Measurements from ENCODE around the gene KIF1B. TPM values are rescaled to one million over a fixed set of nuclear protein-coding genes. Genes with fewer than 3 reads are reported as not detected.
"Not testable (repeated sequence)": the region's sequence is repeated elsewhere in the genome, so short reads cannot be mapped to it uniquely, and the experiment has no call there.

Gene KIF1B
- total RNA-seq, 4 donors from 2014 or later: 53.0 to 78.2 (median 64.8) TPM

GRCh38 chr1:10424034-10424433 lies 213.7 kb downstream of the KIF1B start:
- H3K4me1 ChIP-seq: peaks cover 0 to 8% (median 3%) of the 10 kb centered on the region in 4 donors
- no peak for DNase-seq (ENCODE audit: extremely low spot score)
- TF ChIP-seq POLR2AphosphoS5 (IDR thresholded peaks at IDR 0.05) (no peak), EP300 (IDR thresholded peaks at IDR 0.05) (no peak), POLR2A (IDR thresholded peaks at IDR 0.05; ENCODE audit: low read depth) (no peak), CTCF (IDR thresholded peaks at IDR 0.05) (no peak)
- H3K27ac ChIP-seq (replicated peaks in 1 of 4): no peak overlapping the region
- intact Hi-C loops (cut with DNase I): no loop called here
- no peaks in the 10 kb centered on the region for H3K9me3 ChIP-seq
- 61% methylated on average over 8 of the region's 9 CpGs for WGBS
- peaks cover 9 to 26% (median 25%) of the 10 kb centered on the region in 4 donors for H3K36me3 ChIP-seq
- no peaks in the 10 kb centered on the region for H3K27me3 ChIP-seq
- H3K4me3 ChIP-seq: no peak overlapping the region

- Histone ChIP-seq H3K4me3 (no peak overlapping the region), H3K27me3 (no peaks in the 10 kb centered on the region), H3K27ac (replicated peaks in 1 of 4) (no peak overlapping the region), H3K36me3 (peaks cover 2 to 20% (median 19%) of the 10 kb centered on the region in 4 donors), H3K9me3 (no peaks in the 10 kb centered on the region), H3K4me1 (peaks cover 0 to 10% (median 6%) of the 10 kb centered on the region in 4 donors)
- DNase-seq (ENCODE audit: extremely low spot score): no peak
- 75% methylated on average over 8 of the region's 8 CpGs for WGBS
- intact Hi-C loops (cut with DNase I): loop anchor here (5.0 kb wide), 1 partner anchor 547 kb away; no protein-coding TSS in a partner anchor
- TF ChIP-seq POLR2A (IDR thresholded peaks at IDR 0.05; ENCODE audit: low read depth): no peak
- TF ChIP-seq CTCF (IDR thresholded peaks at IDR 0.05): no peak
- no peak for TF ChIP-seq EP300 (IDR thresholded peaks at IDR 0.05)
- TF ChIP-seq POLR2AphosphoS5 (IDR thresholded peaks at IDR 0.05): no peak
These were observed 214.3 kb downstream of the KIF1B start for GRCh38 chr1:10424651-10425050.

- peaks cover under 1 to 17% (median 12%) of the 10 kb centered on the region in 4 donors for H3K4me1 ChIP-seq
- WGBS: 84% methylated on average over 21 of the region's 21 CpGs
- H3K4me3 ChIP-seq; H3K36me3 ChIP-seq; H3K9me3 ChIP-seq; DNase-seq (ENCODE audit: extremely low spot score); H3K27me3 ChIP-seq; H3K27ac ChIP-seq (replicated peaks in 1 of 4): not testable (repeated sequence)
- intact Hi-C loops (cut with DNase I): loop anchor here (5.0 kb wide), 1 partner anchor 549 kb away; no protein-coding TSS in a partner anchor
These were observed 215.6 kb downstream of the KIF1B start for GRCh38 chr1:10425826-10426534.

- peaks cover 6 to 22% (median 17%) of the 10 kb centered on the region in 4 donors for H3K4me1 ChIP-seq
- WGBS: 100% methylated on average over 2 of the region's 21 CpGs
- H3K27ac ChIP-seq (replicated peaks in 1 of 4); H3K27me3 ChIP-seq; H3K9me3 ChIP-seq; H3K4me3 ChIP-seq; H3K36me3 ChIP-seq; DNase-seq (ENCODE audit: extremely low spot score): not testable (repeated sequence)
- intact Hi-C loops (cut with DNase I): loop anchor here (5.0 kb wide), 1 partner anchor 549 kb away; no protein-coding TSS in a partner anchor
These were observed 216.1 kb downstream of the KIF1B start for GRCh38 chr1:10426535-10426848.

GRCh38 chr1:10428984-10429383 lies 218.6 kb downstream of the KIF1B start:
- H3K36me3 ChIP-seq: no peaks in the 10 kb centered on the region
- H3K27ac ChIP-seq (replicated peaks in 1 of 4): no peak overlapping the region
- DNase-seq (ENCODE audit: extremely low spot score): no peak
- H3K4me1 ChIP-seq: peaks cover 8 to 30% (median 20%) of the 10 kb centered on the region in 4 donors
- no peaks in the 10 kb centered on the region for H3K27me3 ChIP-seq
- H3K4me3 ChIP-seq: no peak overlapping the region
- no peaks in the 10 kb centered on the region for H3K9me3 ChIP-seq
- intact Hi-C loops (cut with DNase I): loop anchor here (2.0 to 5.0 kb wide), 3 partner anchors 24 to 552 kb away; no protein-coding TSS in a partner anchor
- 78% methylated on average over 4 of the region's 5 CpGs for WGBS
- no peak for TF ChIP-seq CTCF (IDR thresholded peaks at IDR 0.05)
- no peak for TF ChIP-seq EP300 (IDR thresholded peaks at IDR 0.05)
- TF ChIP-seq POLR2A (IDR thresholded peaks at IDR 0.05; ENCODE audit: low read depth): no peak
- TF ChIP-seq POLR2AphosphoS5 (IDR thresholded peaks at IDR 0.05): no peak
